Left lung (tissue), 10 donors: ENCODE results near the gene FYN. TPM values are rescaled to one million over a fixed set of nuclear protein-coding genes. Genes with fewer than 3 reads are reported as not detected.

Source experiments
- ATAC-seq: fragments of 200-7000 bp; cut with Tn5 transposase; one replicate; pipeline ENCODE4 v1.9.1; 2020; ENCODE audit warnings: moderate library complexity
- DNase-seq, 4 donors: peaks; one replicate each; pipeline ENCODE4 v3.0.0-alpha.2; 2013 to 2020
- H3K27ac ChIP-seq, 2 donors: fragments of 200-600 bp; sonication (generic) in 1 of 2; one replicate each; pipeline versions ENCODE4 v1.5.0 to v1.8.0; 2020 to 2021
- H3K27me3 ChIP-seq, 2 donors: fragments of 200-600 bp; sonication (generic) in 1 of 2; one replicate each; pipeline versions ENCODE4 v1.5.0 to v1.8.0; 2020 to 2021
- H3K36me3 ChIP-seq, 2 donors: fragments of 200-600 bp; sonication (generic) in 1 of 2; one replicate each; pipeline versions ENCODE4 v1.5.0 to v1.8.0; 2020 to 2021
- H3K4me1 ChIP-seq, 2 donors: fragments of 200-600 bp; one replicate each; pipeline ENCODE4 v1.8.0; 2021
- H3K4me3 ChIP-seq, 2 donors: fragments of 200-600 bp; sonication (generic) in 1 of 2; one replicate each; pipeline versions ENCODE4 v1.5.0 to v1.8.0; 2020 to 2021; ENCODE audit warnings: mild to moderate bottlenecking in 1 of 2
- H3K9me3 ChIP-seq, 2 donors: fragments of 200-600 bp; sonication (generic) in 1 of 2; one replicate each; pipeline versions ENCODE4 v1.5.0 to v1.8.0; 2020 to 2021
- CTCF ChIP-seq, 2 donors: fragments of 200-600 bp; sonication (generic) in 1 of 2; IDR thresholded peaks; one replicate each; pipeline versions ENCODE4 v1.5.0 to v1.8.0; 2021; ENCODE audit warnings: antibody characterized with exemption in 2 of 2
- intact Hi-C, 2 donors: fragments of 100-400 bp; cut with DNase I; formaldehyde crosslinking; loops; one replicate each; pipeline versions ENCODE4 v1.11.2 to v1.14.2; 2022
- polyA plus RNA-seq, 6 donors: library from polyadenylated mRNA; unstranded; fragments of 120-200 nt; gene quantifications; one replicate each; pipeline ENCODE4 v1.2.1, GENCODE V29; 2013; ENCODE audit not compliant: insufficient read length in 6 of 6
- total RNA-seq, 2 donors: library from RNA; stranded (reverse); fragmentation: NEBNext Ultra II Directional; extraction: Animal tissue kit (Norgen Biotek cat#: 25700); gene quantifications; one replicate each; pipeline ENCODE4 v1.2.1, GENCODE V29; 2021
- donor health status: DM: no; HTN: yes; CAD: no.
- donor health status: DM: no; HTN: no; CAD: no.

The FYN gene
- total and polyA plus RNA-seq, 8 donors, result 58.8 to 165 (median 144) TPM

- TF ChIP-seq CTCF (IDR thresholded peaks at IDR 0.05), result no peak
- peaks cover 7 to 26% of the 10 kb centered on the region in 2 donors for H3K4me1 ChIP-seq
- H3K27ac ChIP-seq, result peak overlapping the region in 1 of 2 donors; percentile 11
- peaks cover 0 to 11% of the 10 kb centered on the region in 2 donors for H3K36me3 ChIP-seq
- intact Hi-C loops, result loop anchor here in 1 of 2 donors (5.0 kb wide), 1 partner anchor 283 kb away; no protein-coding TSS in a partner anchor
- no peaks in the 10 kb centered on the region for H3K27me3 ChIP-seq
- ATAC-seq (no peak), DNase-seq (no peak)
- no peak overlapping the region for H3K4me3 ChIP-seq
- no peaks in the 10 kb centered on the region for H3K9me3 ChIP-seq
Observed at GRCh38 chr6:111713811-111714210, 159.4 kb downstream of the FYN start.

- Histone ChIP-seq H3K9me3 (no peaks in the 10 kb centered on the region), H3K4me3 (no peak overlapping the region), H3K36me3 (peaks cover 0 to 17% of the 10 kb centered on the region in 2 donors), H3K4me1 (peaks cover 7 to 26% of the 10 kb centered on the region in 2 donors), H3K27ac (peak overlapping the region in 1 of 2 donors; percentile 11), H3K27me3 (no peaks in the 10 kb centered on the region)
- intact Hi-C loops, result loop anchor here in 1 of 2 donors (5.0 kb wide), 1 partner anchor 284 kb away; no protein-coding TSS in a partner anchor
- ATAC-seq (no peak), DNase-seq (no peak)
- TF ChIP-seq CTCF (IDR thresholded peaks at IDR 0.05), result no peak
Observed at GRCh38 chr6:111713236-111713635, 160.0 kb downstream of the FYN start.

GRCh38 chr6:111711984-111712752 lies 161.1 kb downstream of the FYN start:
- intact Hi-C loops, result loop anchor here in 1 of 2 donors (5.0 kb wide), 1 partner anchor 285 kb away; no protein-coding TSS in a partner anchor
- Histone ChIP-seq H3K4me3 (no peak overlapping the region), H3K4me1 (peaks cover 7 to 26% of the 10 kb centered on the region in 2 donors), H3K27me3 (no peaks in the 10 kb centered on the region), H3K27ac (peak overlapping the region in 1 of 2 donors; percentile 37), H3K36me3 (peaks cover 0 to 24% of the 10 kb centered on the region in 2 donors), H3K9me3 (no peaks in the 10 kb centered on the region)
- no peak for TF ChIP-seq CTCF (IDR thresholded peaks at IDR 0.05)
- ATAC-seq (peak; percentile 33), DNase-seq (no peak)

- DNase-seq (peak in 1 of 4 donors; percentile 71), ATAC-seq (no peak)
- Histone ChIP-seq H3K4me1 (peaks cover 7 to 26% of the 10 kb centered on the region in 2 donors), H3K36me3 (peaks cover 0 to 24% of the 10 kb centered on the region in 2 donors), H3K27ac (peak overlapping the region in 1 of 2 donors; percentile 37), H3K9me3 (no peaks in the 10 kb centered on the region), H3K4me3 (no peak overlapping the region), H3K27me3 (no peaks in the 10 kb centered on the region)
- no peak for TF ChIP-seq CTCF (IDR thresholded peaks at IDR 0.05)
- intact Hi-C loops, result loop anchor here in 1 of 2 donors (5.0 kb wide), 1 partner anchor 286 kb away; no protein-coding TSS in a partner anchor
Observed at GRCh38 chr6:111711476-111711875, 161.8 kb downstream of the FYN start.

GRCh38 chr6:111710911-111711310 lies 162.3 kb downstream of the FYN start:
- no peaks in the 10 kb centered on the region for H3K27me3 ChIP-seq
- ATAC-seq (no peak), DNase-seq (no peak)
- intact Hi-C loops, result loop anchor here in 1 of 2 donors (5.0 kb wide), 1 partner anchor 286 kb away; no protein-coding TSS in a partner anchor
- H3K27ac ChIP-seq, result peak overlapping the region in 1 of 2 donors; percentile 43
- H3K4me1 ChIP-seq, result peaks cover 7 to 26% of the 10 kb centered on the region in 2 donors
- H3K4me3 ChIP-seq, result no peak overlapping the region
- TF ChIP-seq CTCF (IDR thresholded peaks at IDR 0.05), result no peak
- no peaks in the 10 kb centered on the region for H3K9me3 ChIP-seq
- peaks cover 0 to 24% of the 10 kb centered on the region in 2 donors for H3K36me3 ChIP-seq
